ENCODE results near the gene CARNS1. TPM values are rescaled to one million over a fixed set of nuclear protein-coding genes. Genes with fewer than 3 reads are reported as not detected.

Gene CARNS1
- total and polyA plus RNA-seq, 2 of the 8 experiments (the other 6 are each of a cell fraction or from before 2014, with no cell fraction given) = 0.82 to 1.1 TPM

DNA sequence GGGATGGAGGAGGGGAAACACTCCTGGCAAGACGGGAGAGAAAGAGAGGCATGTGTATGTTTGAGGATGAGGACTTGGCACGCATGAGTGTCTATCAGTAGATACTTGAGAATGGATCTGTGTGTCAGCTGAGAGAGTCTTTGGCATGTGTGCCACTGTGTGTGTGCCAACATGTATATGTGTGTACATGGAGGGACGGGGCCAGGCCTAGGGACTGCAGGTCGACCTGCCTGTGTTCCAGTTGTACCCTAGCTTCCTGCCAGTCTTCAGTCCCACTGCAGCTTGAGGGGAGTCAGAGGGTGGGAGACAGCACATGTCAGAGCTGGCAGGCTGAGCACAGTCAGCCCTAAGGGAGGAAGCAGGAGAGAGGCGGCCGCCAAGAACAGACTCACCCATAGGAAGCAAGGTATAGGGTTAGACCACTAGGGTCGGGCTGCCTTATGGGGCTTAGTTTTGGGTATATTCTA lies 47.7 kb upstream of the CARNS1 start:
- no peak for TF ChIP-seq KDM1A (IDR thresholded peaks at IDR 0.05; ENCODE audit: borderline replicate concordance, low read length)
- no peak for TF ChIP-seq POU5F1 (IDR thresholded peaks at IDR 0.05; ENCODE audit: low read depth, low read length)
- TF ChIP-seq BACH1 (IDR thresholded peaks at IDR 0.05; ENCODE audit: low read length) = no peak
- TF ChIP-seq RNF2 (IDR thresholded peaks at IDR 0.05; ENCODE audit: borderline replicate concordance, low read depth, low read length, missing control alignments, poor library complexity, severe bottlenecking) = no peak
- TF ChIP-seq, protein P1, sequence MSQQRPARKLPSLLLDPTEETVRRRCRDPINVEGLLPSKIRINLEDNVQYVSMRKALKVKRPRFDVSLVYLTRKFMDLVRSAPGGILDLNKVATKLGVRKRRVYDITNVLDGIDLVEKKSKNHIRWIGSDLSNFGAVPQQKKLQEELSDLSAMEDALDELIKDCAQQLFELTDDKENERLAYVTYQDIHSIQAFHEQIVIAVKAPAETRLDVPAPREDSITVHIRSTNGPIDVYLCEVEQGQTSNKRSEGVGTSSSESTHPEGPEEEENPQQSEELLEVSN (IDR thresholded peaks at IDR 0.05) = no peak
- TF ChIP-seq PHF8 (conservative IDR thresholded peaks at IDR 0.05; ENCODE audit: low read depth, low read length) = no peak
- TF ChIP-seq BRCA1 (IDR thresholded peaks at IDR 0.05; ENCODE audit: low read depth, low read length) = no peak
- TF ChIP-seq SIRT6 (IDR thresholded peaks at IDR 0.05; ENCODE audit: low read length) = no peak
- no peak for TF ChIP-seq CEBPB (IDR thresholded peaks at IDR 0.05; ENCODE audit: low read depth, low read length)
- TF ChIP-seq POLR2A (IDR thresholded peaks at IDR 0.05; ENCODE audit: control extremely low read depth in 1 of 2, low read depth in 2 of 2, low read length in 2 of 2) = no peak
- no peak for TF ChIP-seq TCF12 (IDR thresholded peaks at IDR 0.05; ENCODE audit: low read depth, low read length)
- TF ChIP-seq CBX8 (IDR thresholded peaks at IDR 0.05; ENCODE audit: borderline replicate concordance, low read depth, low read length) = no peak
- Histone ChIP-seq H3K9me3 (ENCODE audit: insufficient read depth in 2 of 2, low read depth in 1 of 2, low read length in 1 of 2) (no peaks in the 10 kb centered on the region), H2BK120ac (replicated peaks; ENCODE audit: low read depth, low read length) (no peak overlapping the region), H3K23ac (ENCODE audit: insufficient read length) (no peak overlapping the region), H3K23me2 (ENCODE audit: low read depth, low read length) (peaks cover 7% of the 10 kb centered on the region; the same call in 1 of the 2 replicates), H3K27ac (ENCODE audit: low read depth, low read length) (no peak overlapping the region), H4K5ac (ENCODE audit: insufficient read length, low read depth, low read length) (no peak overlapping the region), H3K56ac (replicated peaks; ENCODE audit: insufficient read length, low read depth, low read length) (no peak overlapping the region), H3K18ac (ENCODE audit: extremely low read depth, low read length) (no peak overlapping the region), H2AFZ (ENCODE audit: low read length) (no peak overlapping the region), H3K4ac (replicated peaks; ENCODE audit: insufficient read length, low read depth, low read length) (no peak overlapping the region), H3K4me3 (ENCODE audit: extremely low read depth in 1 of 4, insufficient read depth in 2 of 4, low read depth in 3 of 4, low read length in 4 of 4) (no peak overlapping the region), H3K79me2 (ENCODE audit: control insufficient read depth in 1 of 2, insufficient read depth in 2 of 2, low read length in 2 of 2) (no peaks in the 10 kb centered on the region), H2BK15ac (ENCODE audit: low read length) (peak overlapping the region; percentile 53; the same call in 1 of the 2 replicates), H3K14ac (ENCODE audit: insufficient read length) (no peak overlapping the region), H2AK5ac (ENCODE audit: low read depth, low read length) (0 out of 2 replicates have a peak overlapping the region, but pooled peaks have one; percentile 75), H3K79me1 (ENCODE audit: low read depth, low read length) (no peaks in the 10 kb centered on the region), H4K8ac (ENCODE audit: extremely low read depth, insufficient read depth, low read length) (no peak overlapping the region), H3K36me3 (ENCODE audit: control insufficient read depth in 2 of 4, insufficient read depth in 4 of 4, low read length in 3 of 4) (no peaks in the 10 kb centered on the region), H3K9ac (replicated peaks in 1 of 4; ENCODE audit: extremely low read depth in 1 of 4, low read depth in 3 of 4, low read length in 3 of 4) (no peak overlapping the region), H4K20me1 (replicated peaks in 1 of 2; ENCODE audit: control insufficient read depth in 1 of 2, insufficient read depth in 2 of 2, low read length in 2 of 2) (peaks cover 0 to 3% of the 10 kb centered on the region in 2 experiments), H4K91ac (replicated peaks; ENCODE audit: insufficient read length, low read length) (no peak overlapping the region), H2BK5ac (ENCODE audit: low read depth, low read length) (no peak overlapping the region), H3K27me3 (replicated peaks in 1 of 4; ENCODE audit: control insufficient read depth in 3 of 4, extremely low read depth in 1 of 4, insufficient read depth in 3 of 4, low read length in 3 of 4) (peaks cover 0 to 33% (median 26%) of the 10 kb centered on the region in 4 experiments; a peak in 6 of 7 replicates), H2BK20ac (ENCODE audit: low read length) (no peak overlapping the region), H2BK12ac (ENCODE audit: low read depth, low read length) (0 out of 2 replicates have a peak overlapping the region, but pooled peaks have one; percentile 2), H3K4me1 (replicated peaks in 1 of 4; ENCODE audit: control insufficient read depth in 3 of 4, insufficient read depth in 4 of 4, low read length in 3 of 4) (peaks cover 0 to 26% (median 20%) of the 10 kb centered on the region in 4 experiments; a peak in 6 of 7 replicates), H3K4me2 (ENCODE audit: insufficient read depth in 1 of 2, low read depth in 2 of 2, low read length in 2 of 2) (no peak overlapping the region)
- CTCF ChIA-PET (ENCODE audit: partially characterized antibody) = interaction anchor here (0.6 to 34.8 kb wide), 3 partner anchors 9 to 85 kb away, joined by 3 to 1305 read pairs (median 1305); partner anchors contain the start of genes CLCF1, POLD4 and RAD9A
- no peak for FAIRE-seq
- no peak for DNase-seq (ENCODE audit: low read depth in 1 of 2, low spot score in 2 of 2)
- POLR2A ChIA-PET (ENCODE audit: partially characterized antibody) = interaction anchor here (2.3 to 4.1 kb wide), 2 partner anchors 9 to 14 kb away, joined by 8 to 16 read pairs; partner anchors contain the start of gene POLD4
- 84% methylated on average over 6 of the region's 7 CpGs; no CpG with 5 or more reads in 1 of the 2 experiments for WGBS, 2 experiments (ENCODE audit: extremely low coverage in 1 of 2, insufficient coverage in 1 of 2, insufficient read length in 1 of 2, insufficient replicate concordance in 2 of 2, low coverage in 1 of 2, low lambda C conversion rate in 2 of 2, missing lambda C conversion rate in 1 of 2)
